ENCODE results near the gene CYBC1. TPM values are rescaled to one million over a fixed set of nuclear protein-coding genes. Genes with fewer than 3 reads are reported as not detected.

CYBC1 gene
- total and polyA plus RNA-seq, 2 of the 4 experiments (the other 2 are of a cell fraction) = 75.1 to 76.7 TPM

GRCh38 chr17:82408938-82409318 is 41.6 kb downstream of the CYBC1 start:
- no peak overlapping the region for H3K4ac ChIP-seq (ENCODE audit: low read depth, low read length)
- no peak overlapping the region for H2BK20ac ChIP-seq (ENCODE audit: low read depth, low read length)
- no peak overlapping the region for H3K4me2 ChIP-seq (ENCODE audit: low read depth, low read length)
- dilution Hi-C loops (cut with HindIII; ENCODE audit: low sequenced_read_pairs, unreplicated experiment) = no loop called here
- POLR2A ChIA-PET (ENCODE audit: unreplicated experiment) = no interaction called here
- CTCF ChIA-PET = no interaction called here
- H3K4me3 ChIP-seq (ENCODE audit: insufficient read depth, low read depth, low read length) = no peak overlapping the region
- H3K9me1 ChIP-seq (ENCODE audit: insufficient read depth, low read length) = no peaks in the 10 kb centered on the region
- no TSS peak for BruUV-seq (replicated peaks)
- no peak overlapping the region for H2BK120ac ChIP-seq (ENCODE audit: low read depth, low read length)
- H3K56ac ChIP-seq (ENCODE audit: extremely low read depth, insufficient read depth, low read length) = no peak overlapping the region
- H3K23ac ChIP-seq (ENCODE audit: low read depth, low read length) = no peak overlapping the region
- no peak overlapping the region for H4K8ac ChIP-seq (ENCODE audit: low read depth in 2 of 2, low read length in 2 of 2)
- H2AFZ ChIP-seq (replicated peaks; ENCODE audit: low read length, poor library complexity) = no peak overlapping the region
- no peak overlapping the region for H2AK5ac ChIP-seq (ENCODE audit: low read depth, low read length)
- no peak overlapping the region for H2BK5ac ChIP-seq (ENCODE audit: low read depth, low read length, poor library complexity, severe bottlenecking)
- no peak overlapping the region for H2BK15ac ChIP-seq (ENCODE audit: low read depth, low read length)
- in situ Hi-C loops (cut with MboI; ENCODE audit: low sequenced_read_pairs) = loop anchor here (5.0 kb wide), 1 partner anchor 57 kb away; no protein-coding TSS in a partner anchor
- no peaks in the 10 kb centered on the region for H3K9me3 ChIP-seq (ENCODE audit: control insufficient read depth, insufficient read depth, low read length)
- WGBS, 2 experiments (ENCODE audit: extremely low coverage in 2 of 2, insufficient read length in 1 of 2) = 100% methylated on average over 2 of the region's 21 CpGs; no CpG with 5 or more reads in 1 of the 2 experiments
- H3K27me3 ChIP-seq (ENCODE audit: control insufficient read depth, insufficient read depth, low read length) = no peaks in the 10 kb centered on the region
- H3K27ac ChIP-seq (ENCODE audit: insufficient read depth, low read length) = no peak overlapping the region
- no peak overlapping the region for H3K18ac ChIP-seq (ENCODE audit: low read depth, low read length)
- no peak overlapping the region for H3K9ac ChIP-seq (ENCODE audit: low read depth, low read length)
- no peak overlapping the region for H2AK9ac ChIP-seq (replicated peaks; ENCODE audit: low read depth, low read length, poor library complexity)
- H3K4me1 ChIP-seq (ENCODE audit: control insufficient read depth, insufficient read depth, low read length) = no peaks in the 10 kb centered on the region
- no peak overlapping the region for H3K14ac ChIP-seq (replicated peaks; ENCODE audit: low read depth, low read length)
- ATAC-seq (ENCODE audit: low read depth) (no peak), DNase-seq (no peak)
- peaks cover 2% of the 10 kb centered on the region for H4K20me1 ChIP-seq (ENCODE audit: insufficient read depth, low read length)
- TF ChIP-seq, protein P1, sequence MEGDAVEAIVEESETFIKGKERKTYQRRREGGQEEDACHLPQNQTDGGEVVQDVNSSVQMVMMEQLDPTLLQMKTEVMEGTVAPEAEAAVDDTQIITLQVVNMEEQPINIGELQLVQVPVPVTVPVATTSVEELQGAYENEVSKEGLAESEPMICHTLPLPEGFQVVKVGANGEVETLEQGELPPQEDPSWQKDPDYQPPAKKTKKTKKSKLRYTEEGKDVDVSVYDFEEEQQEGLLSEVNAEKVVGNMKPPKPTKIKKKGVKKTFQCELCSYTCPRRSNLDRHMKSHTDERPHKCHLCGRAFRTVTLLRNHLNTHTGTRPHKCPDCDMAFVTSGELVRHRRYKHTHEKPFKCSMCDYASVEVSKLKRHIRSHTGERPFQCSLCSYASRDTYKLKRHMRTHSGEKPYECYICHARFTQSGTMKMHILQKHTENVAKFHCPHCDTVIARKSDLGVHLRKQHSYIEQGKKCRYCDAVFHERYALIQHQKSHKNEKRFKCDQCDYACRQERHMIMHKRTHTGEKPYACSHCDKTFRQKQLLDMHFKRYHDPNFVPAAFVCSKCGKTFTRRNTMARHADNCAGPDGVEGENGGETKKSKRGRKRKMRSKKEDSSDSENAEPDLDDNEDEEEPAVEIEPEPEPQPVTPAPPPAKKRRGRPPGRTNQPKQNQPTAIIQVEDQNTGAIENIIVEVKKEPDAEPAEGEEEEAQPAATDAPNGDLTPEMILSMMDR (conservative IDR thresholded peaks at IDR 0.05; ENCODE audit: low read depth, low read length) = no peak
- TF ChIP-seq, protein P2, sequence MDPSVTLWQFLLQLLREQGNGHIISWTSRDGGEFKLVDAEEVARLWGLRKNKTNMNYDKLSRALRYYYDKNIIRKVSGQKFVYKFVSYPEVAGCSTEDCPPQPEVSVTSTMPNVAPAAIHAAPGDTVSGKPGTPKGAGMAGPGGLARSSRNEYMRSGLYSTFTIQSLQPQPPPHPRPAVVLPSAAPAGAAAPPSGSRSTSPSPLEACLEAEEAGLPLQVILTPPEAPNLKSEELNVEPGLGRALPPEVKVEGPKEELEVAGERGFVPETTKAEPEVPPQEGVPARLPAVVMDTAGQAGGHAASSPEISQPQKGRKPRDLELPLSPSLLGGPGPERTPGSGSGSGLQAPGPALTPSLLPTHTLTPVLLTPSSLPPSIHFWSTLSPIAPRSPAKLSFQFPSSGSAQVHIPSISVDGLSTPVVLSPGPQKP (IDR thresholded peaks at IDR 0.05; ENCODE audit: borderline replicate concordance, low read depth, low read length) = no peak
- no peak for TF ChIP-seq MAZ (IDR thresholded peaks at IDR 0.05; ENCODE audit: borderline replicate concordance, low read depth, low read length)
- no peak for TF ChIP-seq SMC3 (IDR thresholded peaks at IDR 0.05; ENCODE audit: low read depth, low read length)
- no peak for TF ChIP-seq RCOR1 (IDR thresholded peaks at IDR 0.05; ENCODE audit: insufficient replicate concordance, low read length)
- TF ChIP-seq CHD1 (IDR thresholded peaks at IDR 0.05; ENCODE audit: low read depth, low read length) = no peak
- TF ChIP-seq RFX5 (IDR thresholded peaks at IDR 0.05; ENCODE audit: low read depth, low read length) = no peak
- no peak for TF ChIP-seq BHLHE40 (IDR thresholded peaks at IDR 0.05; ENCODE audit: low read depth, low read length)
- no peak for TF ChIP-seq RAD21 (IDR thresholded peaks at IDR 0.05; ENCODE audit: low read length)
- no peak for TF ChIP-seq MXI1 (IDR thresholded peaks at IDR 0.05; ENCODE audit: borderline replicate concordance, low read depth, low read length)
- no peak for TF ChIP-seq CEBPB (IDR thresholded peaks at IDR 0.05; ENCODE audit: low read depth, low read length)
- H4K5ac ChIP-seq (ENCODE audit: low read depth, low read length) = no peak overlapping the region
- intact Hi-C loops (cut with micrococcal nuclease) = no loop called here
- H4K91ac ChIP-seq (ENCODE audit: insufficient read depth, low read depth, low read length) = no peak overlapping the region
- H3K79me1 ChIP-seq (ENCODE audit: low read depth in 1 of 2, low read length in 2 of 2) = peaks cover 0 to 10% of the 10 kb centered on the region in 2 experiments; a peak in 2 of 4 replicates
- peaks cover under 1% of the 10 kb centered on the region; the same call in 1 of the 2 replicates for H3K36me3 ChIP-seq (ENCODE audit: control insufficient read depth, insufficient read depth, low read length)

Measured in IMR-90 (cell line).